ENCODE results near the gene LY6G6D.

DNA sequence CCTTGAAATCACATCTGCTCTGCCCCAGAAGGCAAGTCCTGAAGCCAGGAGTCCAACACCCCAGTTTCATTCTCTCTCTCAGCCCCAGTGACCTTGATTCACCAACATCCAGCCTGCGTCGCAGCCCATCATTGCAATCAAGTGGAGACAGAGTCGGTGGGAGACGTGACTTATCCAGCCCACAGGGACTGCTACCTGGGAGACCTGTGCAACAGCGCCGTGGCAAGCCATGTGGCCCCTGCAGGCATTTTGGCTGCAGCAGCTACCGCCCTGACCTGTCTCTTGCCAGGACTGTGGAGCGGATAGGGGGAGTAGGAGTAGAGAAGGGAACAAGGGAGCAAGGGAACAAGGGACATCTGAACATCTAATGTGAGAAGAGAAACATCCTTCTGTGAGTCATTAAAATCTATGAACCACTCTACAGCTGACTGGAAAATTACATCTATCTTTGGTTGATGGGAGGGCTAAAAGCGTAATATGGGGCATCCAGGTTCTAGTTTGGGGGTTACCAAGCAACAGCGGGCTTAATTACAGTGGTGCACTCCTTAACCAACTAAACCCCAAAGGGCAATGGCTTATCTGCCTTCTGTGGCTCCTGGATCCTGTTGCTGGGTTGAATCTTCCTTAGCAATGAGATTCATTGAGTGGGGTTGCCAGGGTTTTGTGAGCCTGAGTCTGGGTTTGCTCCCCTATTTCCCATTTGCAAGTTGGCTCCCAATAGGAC, 2.5 kb downstream of the LY6G6D start:
- no peak for TF ChIP-seq POLR2A (IDR thresholded peaks at IDR 0.05; ENCODE audit: extremely low read depth, insufficient read length)
- TF ChIP-seq, protein P1, sequence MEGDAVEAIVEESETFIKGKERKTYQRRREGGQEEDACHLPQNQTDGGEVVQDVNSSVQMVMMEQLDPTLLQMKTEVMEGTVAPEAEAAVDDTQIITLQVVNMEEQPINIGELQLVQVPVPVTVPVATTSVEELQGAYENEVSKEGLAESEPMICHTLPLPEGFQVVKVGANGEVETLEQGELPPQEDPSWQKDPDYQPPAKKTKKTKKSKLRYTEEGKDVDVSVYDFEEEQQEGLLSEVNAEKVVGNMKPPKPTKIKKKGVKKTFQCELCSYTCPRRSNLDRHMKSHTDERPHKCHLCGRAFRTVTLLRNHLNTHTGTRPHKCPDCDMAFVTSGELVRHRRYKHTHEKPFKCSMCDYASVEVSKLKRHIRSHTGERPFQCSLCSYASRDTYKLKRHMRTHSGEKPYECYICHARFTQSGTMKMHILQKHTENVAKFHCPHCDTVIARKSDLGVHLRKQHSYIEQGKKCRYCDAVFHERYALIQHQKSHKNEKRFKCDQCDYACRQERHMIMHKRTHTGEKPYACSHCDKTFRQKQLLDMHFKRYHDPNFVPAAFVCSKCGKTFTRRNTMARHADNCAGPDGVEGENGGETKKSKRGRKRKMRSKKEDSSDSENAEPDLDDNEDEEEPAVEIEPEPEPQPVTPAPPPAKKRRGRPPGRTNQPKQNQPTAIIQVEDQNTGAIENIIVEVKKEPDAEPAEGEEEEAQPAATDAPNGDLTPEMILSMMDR (IDR thresholded peaks at IDR 0.05; ENCODE audit: low read depth, low read length): no peak
- no peak for TF ChIP-seq MYC (IDR thresholded peaks at IDR 0.05; ENCODE audit: low read depth, low read length)
- TF ChIP-seq, protein P2, sequence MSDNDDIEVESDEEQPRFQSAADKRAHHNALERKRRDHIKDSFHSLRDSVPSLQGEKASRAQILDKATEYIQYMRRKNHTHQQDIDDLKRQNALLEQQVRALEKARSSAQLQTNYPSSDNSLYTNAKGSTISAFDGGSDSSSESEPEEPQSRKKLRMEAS (IDR thresholded peaks at IDR 0.05; ENCODE audit: low read depth, low read length): no peak
